BJ (cell line): Measurements from ENCODE around the gene CFAP46. TPM values are rescaled to one million over a fixed set of nuclear protein-coding genes. Genes with fewer than 3 reads are reported as not detected.
A peak's percentile ranks its signal among the peaks of the same experiment; 100 is the strongest.
"Not testable (repeated sequence)": the region's sequence is repeated elsewhere in the genome, so short reads cannot be mapped to it uniquely, and the experiment has no call there.

Experiments used
- CTCF ChIA-PET: fragments of 350-600 bp; formaldehyde crosslinking; extraction: SDS; loops from one replicate; lab custom pipeline; 2021; ENCODE audit warnings: antibody characterized with exemption, inconsistent platforms; lab: Yijun Ruan, JAX
- POLR2A ChIA-PET: fragments of 300-600 bp; sonication (Branson Sonifier 250); formaldehyde crosslinking; extraction: SDS; loops from one replicate; lab custom pipeline; 2021; ENCODE audit warnings: antibody characterized with exemption; lab: Charles Lee
- DNase-seq: peaks from one replicate; pipeline ENCODE4 v3.0.0-alpha.2; 2011; ENCODE audit warnings: low read depth
- H3K27me3 ChIP-seq: 2 replicates; pipeline ENCODE4 v1.6.0; 2011; ENCODE audit warnings: low read length; ENCODE audit not compliant: control insufficient read depth, insufficient read depth
- H3K36me3 ChIP-seq: 2 replicates; pipeline ENCODE4 v1.5.1; 2011; ENCODE audit warnings: low read length; ENCODE audit not compliant: control insufficient read depth, insufficient read depth
- H3K4me3 ChIP-seq: 2 replicates; pipeline ENCODE4 v1.5.1; 2011; ENCODE audit warnings: low read depth, mild to moderate bottlenecking, control low read depth, low read length
- CTCF ChIP-seq: IDR thresholded peaks from 2 replicates; pipeline ENCODE4 v1.5.1; 2011; ENCODE audit warnings: low read depth, mild to moderate bottlenecking, control low read depth, inconsistent platforms, low read length, moderate library complexity; ENCODE audit not compliant: insufficient read depth
- polyA plus RNA-seq: library from polyadenylated mRNA; depleted of rRNA; stranded (reverse); fragments of >200 nt; gene quantifications from 2 replicates; pipeline ENCODE4 v1.2.3, GENCODE V29; 2011

CFAP46 gene
- polyA plus RNA-seq, 1 experiment = 1.8 TPM

GRCh38 chr10:132904181-132904813 is 38.1 kb downstream of the CFAP46 start:
- DNase-seq = no peak
- ChIA-PET CTCF (interaction anchor here (0.6 to 3.6 kb wide), 5 partner anchors 16 to 220 kb away, joined by 3 to 19 read pairs (median 3); no protein-coding TSS in a partner anchor), POLR2A (no interaction called here)
- Histone ChIP-seq H3K4me3 (no peak overlapping the region), H3K36me3 (no peaks in the 10 kb centered on the region), H3K27me3 (no peaks in the 10 kb centered on the region)
- TF ChIP-seq CTCF = peak; percentile 84

- H3K27me3 ChIP-seq, H3K4me3 ChIP-seq, H3K36me3 ChIP-seq, POLR2A ChIA-PET, DNase-seq: not testable (repeated sequence)
- CTCF ChIA-PET = interaction anchor here (0.6 to 3.6 kb wide), 5 partner anchors 9 to 400 kb away, joined by 3 to 19 read pairs (median 3); no protein-coding TSS in a partner anchor
Measured at GRCh38 chr10:132902656-132903575, 39.5 kb downstream of the CFAP46 start.

- DNase-seq = no peak
- Histone ChIP-seq H3K4me3 (no peak overlapping the region), H3K27me3 (peaks cover 2% of the 10 kb centered on the region; the same call in 1 of the 2 replicates), H3K36me3 (no peaks in the 10 kb centered on the region)
- POLR2A ChIA-PET = no interaction called here
- CTCF ChIA-PET = interaction anchor here (1.2 kb wide), 1 partner anchor 941 kb away, joined by 3 read pairs; no protein-coding TSS in a partner anchor
- no peak for TF ChIP-seq CTCF
Measured at GRCh38 chr10:132901351-132901750, 41.0 kb downstream of the CFAP46 start.

GRCh38 chr10:132900211-132900756 is 42.1 kb downstream of the CFAP46 start:
- H3K4me3 ChIP-seq = no peak overlapping the region
- no peak for TF ChIP-seq CTCF
- H3K27me3 ChIP-seq = peaks cover 2% of the 10 kb centered on the region; the same call in 1 of the 2 replicates
- ChIA-PET POLR2A (no interaction called here), CTCF (interaction anchor here (0.8 kb wide), 1 partner anchor 246 kb away, joined by 3 read pairs; no protein-coding TSS in a partner anchor)
- H3K36me3 ChIP-seq = no peaks in the 10 kb centered on the region
- DNase-seq = no peak

- POLR2A ChIA-PET = no interaction called here
- CTCF ChIA-PET = no interaction called here
- no peak for DNase-seq
- Histone ChIP-seq H3K36me3 (no peaks in the 10 kb centered on the region), H3K4me3 (no peak overlapping the region), H3K27me3 (peaks cover 6% of the 10 kb centered on the region; the same call in 1 of the 2 replicates)
- no peak for TF ChIP-seq CTCF
Measured at GRCh38 chr10:132899751-132900065, 42.7 kb downstream of the CFAP46 start.
